GM21825 (cell line): ENCODE data around the gene KRTAP10-1.
"Not testable (repeated sequence)": the region's sequence is repeated elsewhere in the genome, so short reads cannot be mapped to it uniquely, and the experiment has no call there.

Experiments
- ATAC-seq: cut with Tn5 transposase; IDR thresholded peaks from one replicate; pipeline ENCODE4 v1.9.1; 2021; ENCODE audit warnings: mild to moderate bottlenecking, moderate library complexity; ENCODE audit not compliant: unreplicated experiment

The KRTAP10-1 gene

GRCh38 chr21:44571844-44572782 is 32.1 kb upstream of the KRTAP10-1 start:
- ATAC-seq, result no peak

GRCh38 chr21:44571296-44571695 is 31.3 kb upstream of the KRTAP10-1 start:
- ATAC-seq, result no peak

GRCh38 chr21:44569861-44570517 is 30.0 kb upstream of the KRTAP10-1 start:
- no peak for ATAC-seq

- ATAC-seq, result no peak
Measured at GRCh38 chr21:44568667-44569556, 28.9 kb upstream of the KRTAP10-1 start.

GRCh38 chr21:44568261-44568660 is 28.3 kb upstream of the KRTAP10-1 start:
- no peak for ATAC-seq

- no peak for ATAC-seq
Measured at GRCh38 chr21:44567481-44568171, 27.6 kb upstream of the KRTAP10-1 start.

- ATAC-seq, result no peak
Measured at GRCh38 chr21:44566403-44566802, 26.4 kb upstream of the KRTAP10-1 start.

- no peak for ATAC-seq
Measured at GRCh38 chr21:44564886-44565598, 25.0 kb upstream of the KRTAP10-1 start.

- ATAC-seq, result no peak
Measured at GRCh38 chr21:44564099-44564498, 24.1 kb upstream of the KRTAP10-1 start.

GRCh38 chr21:44558695-44559094 is 18.7 kb upstream of the KRTAP10-1 start, which contains the start of gene KRTAP10-3:
Gene KRTAP10-3, minus strand, starts transcription at chr21:44558795. Its CDS starts 80 bp downstream, at chr21:44558715.
- ATAC-seq, result no peak

- not testable (repeated sequence) for ATAC-seq
Measured at GRCh38 chr21:44558329-44558675, 18.3 kb upstream of the KRTAP10-1 start.

- ATAC-seq, result no peak
Measured at GRCh38 chr21:44557491-44558328, 17.7 kb upstream of the KRTAP10-1 start.

GRCh38 chr21:44556879-44557278 is 16.9 kb upstream of the KRTAP10-1 start:
- ATAC-seq, result no peak

- no peak for ATAC-seq
Measured at GRCh38 chr21:44555200-44555875, 15.3 kb upstream of the KRTAP10-1 start.

GRCh38 chr21:44552681-44553080 is 12.7 kb upstream of the KRTAP10-1 start:
- no peak for ATAC-seq

GRCh38 chr21:44552136-44552535 is 12.1 kb upstream of the KRTAP10-1 start:
- no peak for ATAC-seq

- ATAC-seq, result no peak
Measured at GRCh38 chr21:44551340-44551961, 11.5 kb upstream of the KRTAP10-1 start, which contains the start of gene KRTAP10-2. Gene KRTAP10-2, minus strand, starts transcription at chr21:44551505. Its CDS starts 47 bp downstream, at chr21:44551458.

GRCh38 chr21:44550807-44551206 is 10.8 kb upstream of the KRTAP10-1 start:
- ATAC-seq, result no peak
